ENCODE measurements around the gene CEP72. TPM values are rescaled to one million over a fixed set of nuclear protein-coding genes. Genes with fewer than 3 reads are reported as not detected.

CEP72 gene
- total RNA-seq, 1 experiment from 2014 or later = 33.2 TPM

DNA sequence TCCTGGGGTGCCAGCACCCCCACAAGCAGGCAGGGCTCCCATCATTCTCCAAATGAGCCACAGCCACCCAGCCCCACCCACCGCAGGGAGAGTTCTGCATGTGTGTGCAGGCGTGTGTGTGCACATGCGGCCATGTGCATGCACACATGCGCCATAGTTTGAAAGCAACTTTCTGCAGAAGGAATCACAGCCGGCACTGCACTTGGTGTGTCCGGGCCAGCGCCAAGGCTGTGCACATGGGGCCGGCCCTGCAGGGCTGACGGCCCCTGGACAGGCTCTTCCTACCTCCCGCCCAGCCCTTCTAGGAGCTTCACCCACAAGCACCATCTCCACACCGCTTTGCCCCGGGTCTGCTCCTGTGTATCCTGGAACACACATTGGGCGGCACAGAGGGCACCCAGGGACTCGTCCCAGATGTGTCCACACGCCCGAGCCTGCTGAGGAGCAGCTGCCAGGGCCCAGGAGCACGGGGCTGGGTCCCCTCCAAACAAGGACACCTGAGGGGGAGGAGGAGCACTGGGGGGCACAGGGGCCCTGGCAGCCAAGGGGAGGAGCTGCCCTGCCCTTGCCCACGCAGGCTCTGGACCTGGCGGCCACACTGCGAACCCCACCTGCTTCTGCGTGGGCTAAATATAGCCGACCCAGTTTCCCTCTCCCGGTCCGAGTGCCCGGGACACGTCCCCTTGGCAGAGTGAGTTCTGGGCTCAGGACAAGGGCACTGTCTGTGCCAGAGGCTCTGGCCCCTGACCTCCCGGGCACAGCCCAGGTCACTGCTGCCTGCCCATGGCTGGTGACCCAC lies 61.9 kb downstream of the CEP72 start:
- no peak overlapping the region for H3K27ac ChIP-seq (ENCODE audit: low read length)
- no peaks in the 10 kb centered on the region for H3K9me3 ChIP-seq (ENCODE audit: control insufficient read depth, insufficient read depth, low read depth, low read length)
- no peak overlapping the region for H3K4me3 ChIP-seq (ENCODE audit: low read depth in 2 of 2, low read length in 2 of 2)
- ATAC-seq (peak; percentile 1; the same call in 1 of the 2 replicates), DNase-seq (ENCODE audit: low read depth, low spot score) (no peak)
- no TSS peak for BruUV-seq (replicated peaks)
- H3K36me3 ChIP-seq (ENCODE audit: control insufficient read depth, insufficient read depth, low read length) = no peaks in the 10 kb centered on the region
- peaks cover 50% of the 10 kb centered on the region for H3K4me1 ChIP-seq (ENCODE audit: control insufficient read depth, insufficient read depth, low read length)
- intact Hi-C loops (cut with micrococcal nuclease; ENCODE audit: unreplicated experiment) (loop anchor here (5.0 kb wide), 1 partner anchor 228 kb away; no protein-coding TSS in a partner anchor), in situ Hi-C loops (cut with HindIII; ENCODE audit: low pct_unique_long_range_greater_than_20kb, low sequenced_read_pairs) (no loop called here)
- ChIA-PET POLR2A (interaction anchor here (0.8 kb wide), 1 partner anchor 170 kb away, joined by 12 read pairs; no protein-coding TSS in a partner anchor), CTCF (interaction anchor here (0.5 kb wide), 1 partner anchor 178 kb away, joined by 4 read pairs; no protein-coding TSS in a partner anchor)
- TF ChIP-seq TCF7L2 (IDR thresholded peaks at IDR 0.05; ENCODE audit: low read depth, low read length) = no peak
- TF ChIP-seq POLR2AphosphoS5 (IDR thresholded peaks at IDR 0.05; ENCODE audit: low read depth, low read length) = peak; percentile 22; the same call in 1 of the 2 replicates
- no peak for TF ChIP-seq SIN3A (IDR thresholded peaks at IDR 0.05; ENCODE audit: borderline replicate concordance, insufficient read depth, low read depth, low read length)
- H3K27me3 ChIP-seq (ENCODE audit: control insufficient read depth, insufficient read depth, low read length) = no peaks in the 10 kb centered on the region

DNA sequence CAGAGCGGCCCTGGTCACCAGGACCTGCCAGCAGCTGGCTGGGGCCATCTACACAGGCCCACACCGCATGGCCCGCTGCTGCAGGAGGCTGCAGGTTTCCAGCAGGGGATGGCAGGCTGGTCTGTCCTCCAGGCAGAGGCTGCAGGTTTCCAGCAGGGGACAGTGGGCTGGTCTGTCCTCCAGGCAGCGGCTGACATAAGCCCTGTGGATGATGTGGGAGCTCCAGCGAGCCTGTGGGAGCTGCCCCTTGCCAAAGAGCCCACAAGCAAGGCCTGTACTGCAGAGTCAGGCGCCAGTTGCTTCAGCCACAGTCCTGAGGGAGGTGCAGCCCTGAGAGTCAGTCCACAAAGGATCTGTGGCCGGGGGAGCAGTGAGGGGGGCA lies 62.5 kb downstream of the CEP72 start:
- TF ChIP-seq POLR2AphosphoS5 (IDR thresholded peaks at IDR 0.05; ENCODE audit: low read depth, low read length) (no peak), TCF7L2 (IDR thresholded peaks at IDR 0.05; ENCODE audit: low read depth, low read length) (no peak), SIN3A (IDR thresholded peaks at IDR 0.05; ENCODE audit: borderline replicate concordance, insufficient read depth, low read depth, low read length) (no peak)
- TF ChIP-seq, protein P1, sequence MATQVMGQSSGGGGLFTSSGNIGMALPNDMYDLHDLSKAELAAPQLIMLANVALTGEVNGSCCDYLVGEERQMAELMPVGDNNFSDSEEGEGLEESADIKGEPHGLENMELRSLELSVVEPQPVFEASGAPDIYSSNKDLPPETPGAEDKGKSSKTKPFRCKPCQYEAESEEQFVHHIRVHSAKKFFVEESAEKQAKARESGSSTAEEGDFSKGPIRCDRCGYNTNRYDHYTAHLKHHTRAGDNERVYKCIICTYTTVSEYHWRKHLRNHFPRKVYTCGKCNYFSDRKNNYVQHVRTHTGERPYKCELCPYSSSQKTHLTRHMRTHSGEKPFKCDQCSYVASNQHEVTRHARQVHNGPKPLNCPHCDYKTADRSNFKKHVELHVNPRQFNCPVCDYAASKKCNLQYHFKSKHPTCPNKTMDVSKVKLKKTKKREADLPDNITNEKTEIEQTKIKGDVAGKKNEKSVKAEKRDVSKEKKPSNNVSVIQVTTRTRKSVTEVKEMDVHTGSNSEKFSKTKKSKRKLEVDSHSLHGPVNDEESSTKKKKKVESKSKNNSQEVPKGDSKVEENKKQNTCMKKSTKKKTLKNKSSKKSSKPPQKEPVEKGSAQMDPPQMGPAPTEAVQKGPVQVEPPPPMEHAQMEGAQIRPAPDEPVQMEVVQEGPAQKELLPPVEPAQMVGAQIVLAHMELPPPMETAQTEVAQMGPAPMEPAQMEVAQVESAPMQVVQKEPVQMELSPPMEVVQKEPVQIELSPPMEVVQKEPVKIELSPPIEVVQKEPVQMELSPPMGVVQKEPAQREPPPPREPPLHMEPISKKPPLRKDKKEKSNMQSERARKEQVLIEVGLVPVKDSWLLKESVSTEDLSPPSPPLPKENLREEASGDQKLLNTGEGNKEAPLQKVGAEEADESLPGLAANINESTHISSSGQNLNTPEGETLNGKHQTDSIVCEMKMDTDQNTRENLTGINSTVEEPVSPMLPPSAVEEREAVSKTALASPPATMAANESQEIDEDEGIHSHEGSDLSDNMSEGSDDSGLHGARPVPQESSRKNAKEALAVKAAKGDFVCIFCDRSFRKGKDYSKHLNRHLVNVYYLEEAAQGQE (IDR thresholded peaks at IDR 0.05; ENCODE audit: insufficient read depth in 1 of 2, low read depth in 2 of 2, low read length in 1 of 2) = no peak
- TF ChIP-seq, protein P2, sequence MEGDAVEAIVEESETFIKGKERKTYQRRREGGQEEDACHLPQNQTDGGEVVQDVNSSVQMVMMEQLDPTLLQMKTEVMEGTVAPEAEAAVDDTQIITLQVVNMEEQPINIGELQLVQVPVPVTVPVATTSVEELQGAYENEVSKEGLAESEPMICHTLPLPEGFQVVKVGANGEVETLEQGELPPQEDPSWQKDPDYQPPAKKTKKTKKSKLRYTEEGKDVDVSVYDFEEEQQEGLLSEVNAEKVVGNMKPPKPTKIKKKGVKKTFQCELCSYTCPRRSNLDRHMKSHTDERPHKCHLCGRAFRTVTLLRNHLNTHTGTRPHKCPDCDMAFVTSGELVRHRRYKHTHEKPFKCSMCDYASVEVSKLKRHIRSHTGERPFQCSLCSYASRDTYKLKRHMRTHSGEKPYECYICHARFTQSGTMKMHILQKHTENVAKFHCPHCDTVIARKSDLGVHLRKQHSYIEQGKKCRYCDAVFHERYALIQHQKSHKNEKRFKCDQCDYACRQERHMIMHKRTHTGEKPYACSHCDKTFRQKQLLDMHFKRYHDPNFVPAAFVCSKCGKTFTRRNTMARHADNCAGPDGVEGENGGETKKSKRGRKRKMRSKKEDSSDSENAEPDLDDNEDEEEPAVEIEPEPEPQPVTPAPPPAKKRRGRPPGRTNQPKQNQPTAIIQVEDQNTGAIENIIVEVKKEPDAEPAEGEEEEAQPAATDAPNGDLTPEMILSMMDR (IDR thresholded peaks at IDR 0.05) = no peak
- peak; percentile 2; the same call in 1 of the 2 replicates for ATAC-seq

More for the DNA sequence above, 62.5 kb downstream of the CEP72 start:
- ChIA-PET CTCF (no interaction called here), POLR2A (interaction anchor here (0.8 kb wide), 1 partner anchor 170 kb away, joined by 12 read pairs; no protein-coding TSS in a partner anchor)
- in situ Hi-C loops (cut with HindIII; ENCODE audit: low pct_unique_long_range_greater_than_20kb, low sequenced_read_pairs) = no loop called here
- Histone ChIP-seq H3K9me3 (ENCODE audit: control insufficient read depth, insufficient read depth, low read depth, low read length) (no peaks in the 10 kb centered on the region), H3K36me3 (ENCODE audit: control insufficient read depth, insufficient read depth, low read length) (no peaks in the 10 kb centered on the region), H3K27me3 (ENCODE audit: control insufficient read depth, insufficient read depth, low read length) (no peaks in the 10 kb centered on the region), H3K27ac (ENCODE audit: low read length) (no peak overlapping the region), H3K4me1 (ENCODE audit: control insufficient read depth, insufficient read depth, low read length) (peaks cover 45% of the 10 kb centered on the region), H3K4me3 (ENCODE audit: low read depth in 2 of 2, low read length in 2 of 2) (no peak overlapping the region)
- no TSS peak for BruUV-seq (replicated peaks)
- intact Hi-C loops (cut with micrococcal nuclease; ENCODE audit: unreplicated experiment) = loop anchor here (5.0 kb wide), 1 partner anchor 228 kb away; no protein-coding TSS in a partner anchor
- no peak for DNase-seq (ENCODE audit: low read depth, low spot score)
